Fibroblast of lung (primary cell): ENCODE data around the gene ZSWIM5. TPM values are rescaled to one million over a fixed set of nuclear protein-coding genes. Genes with fewer than 3 reads are reported as not detected.

Experiments
- DNase-seq, 2 donors: peaks; one replicate each; pipeline versions ENCODE4 v3.0.0 to v3.0.0-alpha.2; 2010; ENCODE audit warnings: low read depth in 2 of 2
- H2AFZ ChIP-seq: 2 replicates; pipeline ENCODE4 v1.5.1; 2012; ENCODE audit warnings: low read length, control low read depth, inconsistent platforms
- H3K27ac ChIP-seq: 2 replicates; pipeline ENCODE4 v1.5.1; 2011; ENCODE audit warnings: low read length, control low read depth; ENCODE audit not compliant: insufficient read depth
- H3K27me3 ChIP-seq: 2 replicates; pipeline ENCODE4 v1.5.1; 2011; ENCODE audit warnings: mild to moderate bottlenecking, low read length; ENCODE audit not compliant: control insufficient read depth, insufficient read depth
- H3K36me3 ChIP-seq: 2 replicates; pipeline ENCODE4 v1.5.1; 2011; ENCODE audit warnings: low read length; ENCODE audit not compliant: control insufficient read depth, insufficient read depth
- H3K4me1 ChIP-seq: 2 replicates; pipeline ENCODE4 v1.5.1; 2011; ENCODE audit warnings: low read length; ENCODE audit not compliant: control insufficient read depth, insufficient read depth; ENCODE audit errors: extremely low read depth
- H3K4me2 ChIP-seq: 2 replicates; pipeline ENCODE4 v1.5.1; 2011; ENCODE audit warnings: low read length, control low read depth; ENCODE audit not compliant: insufficient read depth; ENCODE audit errors: extremely low read depth
- H3K4me3 ChIP-seq, 4 experiments: fragments of 200-600 bp in 1 of 4; sonication (generic) in 1 of 4; replicated peaks in 1 of 4; 2 replicates each; pipeline ENCODE4 v1.5.1; 2011 to 2016; ENCODE audit warnings: low read length in 4 of 4, low read depth in 3 of 4, mild to moderate bottlenecking in 3 of 4, control low read depth in 2 of 4, inconsistent platforms in 1 of 4, mixed read lengths in 1 of 4; ENCODE audit not compliant: insufficient read depth in 1 of 4; ENCODE audit errors: control extremely low read depth in 1 of 4
- H3K79me2 ChIP-seq: 2 replicates; pipeline ENCODE4 v1.5.1; 2012; ENCODE audit warnings: mild to moderate bottlenecking, low read length, inconsistent platforms; ENCODE audit not compliant: control insufficient read depth, insufficient read depth
- H3K9ac ChIP-seq: 2 replicates; pipeline ENCODE4 v1.5.1; 2011; ENCODE audit warnings: mild to moderate bottlenecking, low read length, control low read depth; ENCODE audit not compliant: insufficient read depth
- H3K9me3 ChIP-seq: 2 replicates; pipeline ENCODE4 v1.5.1; 2012; ENCODE audit warnings: low read depth, low read length; ENCODE audit not compliant: control insufficient read depth, insufficient read depth
- H4K20me1 ChIP-seq: 2 replicates; pipeline ENCODE4 v1.5.1; 2011; ENCODE audit warnings: low read length; ENCODE audit not compliant: control insufficient read depth, insufficient read depth; ENCODE audit errors: extremely low read depth
- CTCF ChIP-seq, 2 donors: IDR thresholded peaks in 1 of 2; conservative IDR thresholded peaks in 1 of 2; 1 replicate in 1 of 2; 2 replicates in 1 of 2; pipeline ENCODE4 v1.5.1; 2011 to 2012; ENCODE audit warnings: low read length in 2 of 2, control low read depth in 1 of 2, inconsistent platforms in 1 of 2, low read depth in 1 of 2, mild to moderate bottlenecking in 1 of 2
- EZH2 ChIP-seq: IDR thresholded peaks from 2 replicates; pipeline ENCODE4 v1.5.1; 2012; ENCODE audit warnings: low read length, control low read depth, mild to moderate bottlenecking; ENCODE audit errors: missing control alignments
- polyA plus RNA-seq, 2 donors: library from polyadenylated mRNA; depleted of rRNA in 1 of 2; stranded (reverse) in 1 of 2; unstranded in 1 of 2; fragments of >200 nt; gene quantifications; 2 replicates each; pipeline ENCODE4 v1.2.1, GENCODE V29; 2011 to 2012; ENCODE audit warnings: missing spikeins in 1 of 2
- total RNA-seq: library from RNA; depleted of rRNA; stranded (reverse); fragments of >200 nt; gene quantifications from 2 replicates; pipeline ENCODE4 v1.2.1, GENCODE V29; 2014

ZSWIM5 gene
- total and polyA plus RNA-seq, 2 donors (not counting 1 experiment from before 2014, with no cell fraction given), result 0.73 to 0.99 TPM

GRCh38 chr1:44976252-44976651 is 230.2 kb downstream of the ZSWIM5 start:
- no peaks in the 10 kb centered on the region for H3K79me2 ChIP-seq
- no peak for TF ChIP-seq CTCF (conservative IDR thresholded peaks at IDR 0.05 in 1 of 2, IDR thresholded peaks at IDR 0.05 in 1 of 2; ENCODE audit: low read depth in 1 of 2, low read length in 2 of 2)
- no peak for TF ChIP-seq EZH2
- no peak overlapping the region for H3K9ac ChIP-seq
- H3K36me3 ChIP-seq, result peaks cover 2% of the 10 kb centered on the region
- no peak for DNase-seq
- no peak overlapping the region for H2AFZ ChIP-seq
- no peaks in the 10 kb centered on the region for H4K20me1 ChIP-seq
- H3K4me3 ChIP-seq, result no peak overlapping the region
- H3K9me3 ChIP-seq, result no peaks in the 10 kb centered on the region
- H3K4me2 ChIP-seq, result no peak overlapping the region
- H3K27me3 ChIP-seq, result no peaks in the 10 kb centered on the region
- no peak overlapping the region for H3K27ac ChIP-seq
- no peaks in the 10 kb centered on the region for H3K4me1 ChIP-seq

- no peaks in the 10 kb centered on the region for H3K4me1 ChIP-seq
- no peaks in the 10 kb centered on the region for H3K79me2 ChIP-seq
- H3K9ac ChIP-seq, result no peak overlapping the region
- H3K27me3 ChIP-seq, result no peaks in the 10 kb centered on the region
- H3K4me2 ChIP-seq, result no peak overlapping the region
- H3K36me3 ChIP-seq, result peaks cover 2% of the 10 kb centered on the region
- TF ChIP-seq EZH2 (no peak), CTCF (conservative IDR thresholded peaks at IDR 0.05 in 1 of 2, IDR thresholded peaks at IDR 0.05 in 1 of 2; ENCODE audit: low read depth in 1 of 2, low read length in 2 of 2) (no peak)
- no peak for DNase-seq
- no peak overlapping the region for H2AFZ ChIP-seq
- no peak overlapping the region for H3K27ac ChIP-seq
- no peaks in the 10 kb centered on the region for H4K20me1 ChIP-seq
- no peak overlapping the region for H3K4me3 ChIP-seq
- H3K9me3 ChIP-seq, result no peaks in the 10 kb centered on the region
These were observed 232.8 kb downstream of the ZSWIM5 start for GRCh38 chr1:44973645-44974044.

DNA sequence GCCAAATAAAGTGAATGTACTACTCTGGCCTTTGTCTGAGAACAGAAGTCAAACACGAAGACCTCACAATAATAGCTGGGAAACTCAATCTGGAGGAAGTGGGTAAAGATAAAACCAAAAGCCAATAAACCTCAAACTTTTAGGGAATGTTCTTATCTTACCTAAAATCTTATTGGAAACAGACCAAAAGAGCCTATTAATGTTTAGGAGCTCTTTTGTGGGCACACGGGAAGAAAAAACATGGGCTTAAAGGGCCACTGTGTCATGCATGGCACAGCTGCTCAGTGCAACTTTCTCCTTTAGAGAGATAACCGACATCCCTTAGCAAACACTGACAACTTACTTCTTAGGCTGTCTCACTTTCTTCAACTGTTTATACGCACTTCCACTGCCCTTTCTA is 236.1 kb downstream of the ZSWIM5 start:
- Histone ChIP-seq H4K20me1 (no peaks in the 10 kb centered on the region), H2AFZ (no peak overlapping the region), H3K36me3 (no peaks in the 10 kb centered on the region), H3K9ac (no peak overlapping the region), H3K4me2 (no peak overlapping the region), H3K4me3 (no peak overlapping the region), H3K4me1 (peaks cover 2% of the 10 kb centered on the region), H3K27me3 (no peaks in the 10 kb centered on the region), H3K79me2 (no peaks in the 10 kb centered on the region), H3K27ac (no peak overlapping the region), H3K9me3 (no peaks in the 10 kb centered on the region)
- DNase-seq, result peak; percentile 45 to 85
- TF ChIP-seq EZH2 (no peak), CTCF (conservative IDR thresholded peaks at IDR 0.05 in 1 of 2, IDR thresholded peaks at IDR 0.05 in 1 of 2; ENCODE audit: low read depth in 1 of 2, low read length in 2 of 2) (no peak)

Other genes with a start within 250 kb of the ZSWIM5 start
- gene EIF2B3, start 220.0 kb downstream of the ZSWIM5 start, total RNA-seq, result 35.7 and 49.5 TPM in 2 replicates
- 47.2 and 59.0 TPM in 2 replicates for gene EIF2B3, start 220.0 kb downstream of the ZSWIM5 start, polyA plus RNA-seq
- 14.4 and 20.3 TPM in 2 replicates for gene HECTD3, start 195.3 kb downstream of the ZSWIM5 start, total RNA-seq
- gene HECTD3, start 195.3 kb downstream of the ZSWIM5 start, polyA plus RNA-seq, result 33.7 and 51.0 TPM in 2 replicates
- gene UROD, start 194.4 kb downstream of the ZSWIM5 start, total RNA-seq, result 158 and 162 TPM in 2 replicates
- 129 and 156 TPM in 2 replicates for gene UROD, start 194.4 kb downstream of the ZSWIM5 start, polyA plus RNA-seq
- gene HPDL, start 120.3 kb upstream of the ZSWIM5 start, total RNA-seq, result 0.17 and 0.26 TPM in 2 replicates
- 0.17 and 0.30 TPM in 2 replicates for gene HPDL, start 120.3 kb upstream of the ZSWIM5 start, polyA plus RNA-seq
- 10.0 and 12.1 TPM in 2 replicates for gene TOE1, start 133.6 kb upstream of the ZSWIM5 start, total RNA-seq
- 9.0 and 21.8 TPM in 2 replicates for gene TOE1, start 133.6 kb upstream of the ZSWIM5 start, polyA plus RNA-seq
- gene MUTYH, start 133.8 kb upstream of the ZSWIM5 start, total RNA-seq, result 15.7 and 17.5 TPM in 2 replicates
- 3.8 and 5.6 TPM in 2 replicates for gene MUTYH, start 133.8 kb upstream of the ZSWIM5 start, polyA plus RNA-seq